H9 (cell line): Measurements from ENCODE around the gene CRAT. TPM values are rescaled to one million over a fixed set of nuclear protein-coding genes. Genes with fewer than 3 reads are reported as not detected.

ENCODE experiments used
- DNase-seq: peaks from one replicate; pipeline ENCODE4 v3.0.0-alpha.2; 2017
- H2AFZ ChIP-seq: one replicate; pipeline ENCODE4 v1.6.1; 2013; ENCODE audit warnings: mild to moderate bottlenecking, low read length, control low read depth, moderate library complexity
- H2AK5ac ChIP-seq: 2 replicates; pipeline ENCODE4 v1.6.1; 2013; ENCODE audit warnings: low read length, control low read depth, mixed read lengths; ENCODE audit not compliant: insufficient read length
- H2BK120ac ChIP-seq: one replicate; pipeline ENCODE4 v1.6.1; 2013; ENCODE audit warnings: low read depth, mild to moderate bottlenecking, low read length, control low read depth, inconsistent platforms; ENCODE audit not compliant: poor library complexity, severe bottlenecking
- H2BK12ac ChIP-seq: 2 replicates; pipeline ENCODE4 v1.6.1; 2013; ENCODE audit warnings: low read length, control low read depth, mixed read lengths, low read depth; ENCODE audit not compliant: insufficient read length
- H2BK15ac ChIP-seq: 2 replicates; pipeline ENCODE4 v1.6.1; 2013; ENCODE audit warnings: low read depth, low read length, control low read depth
- H2BK20ac ChIP-seq: one replicate; pipeline ENCODE4 v1.6.1; 2013; ENCODE audit warnings: low read depth, mild to moderate bottlenecking, low read length, control low read depth, inconsistent platforms; ENCODE audit not compliant: poor library complexity, severe bottlenecking
- H2BK5ac ChIP-seq: 2 replicates; pipeline ENCODE4 v1.6.1; 2013; ENCODE audit warnings: low read length, control low read depth, mixed read lengths; ENCODE audit not compliant: insufficient read length
- H3K14ac ChIP-seq: 2 replicates; pipeline ENCODE4 v1.6.1; 2013; ENCODE audit warnings: low read length, control low read depth; ENCODE audit not compliant: insufficient read depth
- H3K18ac ChIP-seq: 2 replicates; pipeline ENCODE4 v1.6.1; 2013; ENCODE audit warnings: low read depth, mild to moderate bottlenecking, mixed read lengths, low read length, control low read depth; ENCODE audit not compliant: insufficient read length
- H3K23ac ChIP-seq: 2 replicates; pipeline ENCODE4 v1.6.1; 2013; ENCODE audit warnings: low read length, control low read depth, mixed read lengths, low read depth; ENCODE audit not compliant: insufficient read length
- H3K23me2 ChIP-seq: 2 replicates; pipeline ENCODE4 v1.6.1; 2013; ENCODE audit warnings: low read depth, mild to moderate bottlenecking, mixed read lengths, low read length, control low read depth; ENCODE audit not compliant: insufficient read length, poor library complexity, severe bottlenecking
- H3K27ac ChIP-seq: 2 replicates; pipeline ENCODE4 v1.5.1; 2013; ENCODE audit warnings: low read length, control low read depth, mixed read lengths, low read depth; ENCODE audit not compliant: insufficient read length
- H3K27me3 ChIP-seq: 2 replicates; pipeline ENCODE4 v1.6.1; 2013; ENCODE audit warnings: low read length, control low read depth, inconsistent platforms; ENCODE audit not compliant: insufficient read depth
- H3K4ac ChIP-seq: 2 replicates; pipeline ENCODE4 v1.6.1; 2013; ENCODE audit warnings: low read depth, mild to moderate bottlenecking, control low read depth, inconsistent platforms, low read length, moderate library complexity
- H3K4me1 ChIP-seq: 2 replicates; pipeline ENCODE4 v1.6.1; 2013; ENCODE audit warnings: low read length, control low read depth, inconsistent platforms; ENCODE audit not compliant: insufficient read depth
- H3K4me2 ChIP-seq: 2 replicates; pipeline ENCODE4 v1.6.1; 2013; ENCODE audit warnings: low read length, control low read depth, mixed read lengths; ENCODE audit not compliant: insufficient read length, insufficient read depth
- H3K56ac ChIP-seq: 2 replicates; pipeline ENCODE4 v1.6.1; 2013; ENCODE audit warnings: low read depth, mild to moderate bottlenecking, mixed read lengths, low read length, control low read depth; ENCODE audit not compliant: insufficient read length
- H3K79me1 ChIP-seq: 2 replicates; pipeline ENCODE4 v1.6.1; 2013; ENCODE audit warnings: low read depth, mild to moderate bottlenecking, moderate library complexity, low read length, control low read depth, inconsistent platforms; ENCODE audit not compliant: insufficient read depth, poor library complexity, severe bottlenecking
- H3K79me2 ChIP-seq: 2 replicates; pipeline ENCODE4 v1.6.1; 2013; ENCODE audit warnings: low read length, control low read depth, inconsistent platforms; ENCODE audit not compliant: insufficient read depth
- H3K9ac ChIP-seq: 2 replicates; pipeline ENCODE4 v1.6.1; 2013; ENCODE audit warnings: low read length, control low read depth, mixed read lengths; ENCODE audit not compliant: insufficient read length; ENCODE audit errors: extremely low read depth
- H3K9me3 ChIP-seq: one replicate; pipeline ENCODE4 v1.6.1; 2013; ENCODE audit warnings: low read depth, low read length, inconsistent platforms; ENCODE audit not compliant: control insufficient read depth
- H3T11ph ChIP-seq: one replicate; pipeline ENCODE4 v1.6.1; 2013; ENCODE audit warnings: mild to moderate bottlenecking, low read length, control low read depth, inconsistent platforms
- H4K20me1 ChIP-seq: one replicate; pipeline ENCODE4 v1.6.1; 2013; ENCODE audit not compliant: control insufficient read depth, insufficient read length, insufficient read depth
- H4K5ac ChIP-seq: 2 replicates; pipeline ENCODE4 v1.6.1; 2013; ENCODE audit warnings: low read depth, mild to moderate bottlenecking, mixed read lengths, low read length, control low read depth; ENCODE audit not compliant: insufficient read length
- H4K8ac ChIP-seq: replicated peaks from 2 replicates; pipeline ENCODE4 v1.6.1; 2013; ENCODE audit warnings: low read length, control low read depth, mixed read lengths, low read depth; ENCODE audit not compliant: insufficient read length
- H4K91ac ChIP-seq: 2 replicates; pipeline ENCODE4 v1.6.1; 2013; ENCODE audit warnings: low read depth, mild to moderate bottlenecking, moderate library complexity, mixed read lengths, low read length, control low read depth; ENCODE audit not compliant: insufficient read length
- H3K27ac Mint-ChIP-seq, 3 experiments: 2 replicates in 2 of 3; 3 replicates in 1 of 3; pipeline ENCODE4 v1.8.0; 2020 to 2021; ENCODE audit warnings: mixed read lengths in 3 of 3, mild to moderate bottlenecking in 1 of 3, moderate library complexity in 1 of 3
- H3K27me3 Mint-ChIP-seq: 2 replicates; pipeline ENCODE4 v1.8.0; 2021; ENCODE audit warnings: low read depth, mild to moderate bottlenecking, moderate library complexity, mixed read lengths
- H3K36me3 Mint-ChIP-seq, 3 experiments: 2 replicates in 2 of 3; 3 replicates in 1 of 3; pipeline ENCODE4 v1.8.0; 2020 to 2021; ENCODE audit warnings: low read depth in 3 of 3, mixed read lengths in 3 of 3; ENCODE audit not compliant: insufficient read depth in 1 of 3
- H3K4me1 Mint-ChIP-seq, 2 experiments: 2 replicates each; pipeline ENCODE4 v1.8.0; 2020; ENCODE audit warnings: mixed read lengths in 2 of 2
- H3K4me3 Mint-ChIP-seq, 2 experiments: 2 replicates in 1 of 2; 3 replicates in 1 of 2; pipeline ENCODE4 v1.8.0; 2020 to 2021; ENCODE audit warnings: mild to moderate bottlenecking in 2 of 2, mixed read lengths in 2 of 2, moderate library complexity in 1 of 2
- H3K9me3 Mint-ChIP-seq, 2 experiments: 2 replicates in 1 of 2; 3 replicates in 1 of 2; pipeline ENCODE4 v1.8.0; 2020; ENCODE audit warnings: mild to moderate bottlenecking in 2 of 2, mixed read lengths in 2 of 2, moderate library complexity in 1 of 2
- WGBS: extraction: QIAGEN DNeasy Blood & Tissue Kit; methylation state at CpG from one replicate; pipeline ENCODE4 v1.1.7; 2013; ENCODE audit warnings: missing lambda C conversion rate, low lambda C conversion rate, mixed read lengths; ENCODE audit not compliant: insufficient read length; ENCODE audit errors: extremely low coverage; 5-methylcytosine and 5-hydroxymethylcytosine counted together
- total RNA-seq: library from RNA; stranded (reverse); gene quantifications from 2 replicates; pipeline ENCODE4 v1.2.1, GENCODE V29; 2021
- TF ChIP-seq, protein P1 (sequence below): fragments of 200-600 bp; sonication (generic); conservative IDR thresholded peaks from 3 replicates; pipeline ENCODE4 v1.8.0; 2021; ENCODE audit warnings: antibody characterized with exemption, mild to moderate bottlenecking

CRAT gene
- total RNA-seq, 1 experiment from 2014 or later = 15.0 TPM

DNA sequence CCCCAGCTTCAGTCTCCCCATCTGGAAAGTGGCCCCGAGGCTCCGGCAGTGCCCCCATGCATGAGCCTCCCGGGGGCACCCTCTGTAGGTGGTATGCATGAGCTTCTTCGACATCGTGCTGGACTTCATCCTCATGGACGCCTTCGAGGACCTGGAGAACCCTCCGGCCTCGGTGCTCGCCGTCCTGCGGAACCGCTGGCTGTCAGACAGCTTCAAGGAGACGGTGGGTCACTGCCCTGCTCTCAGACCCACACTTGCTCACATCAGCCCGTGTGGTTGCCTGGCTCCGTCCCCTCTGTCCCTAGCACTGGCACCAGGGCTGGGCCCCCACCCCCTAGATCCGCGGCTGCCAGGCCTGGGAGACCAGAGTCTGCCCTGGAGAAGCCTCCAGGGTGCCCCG is 42.5 kb downstream of the CRAT start:
- H4K8ac ChIP-seq = no peak overlapping the region
- H3K9me3 ChIP-seq = no peaks in the 10 kb centered on the region
- WGBS = no CpG with 5 or more reads among the region's 19 CpGs
- DNase-seq = no peak
- no peak overlapping the region for H2BK12ac ChIP-seq
- no peak overlapping the region for H3K4ac ChIP-seq
- no peak overlapping the region for H4K5ac ChIP-seq
- H4K91ac ChIP-seq = no peak overlapping the region
- Mint-ChIP-seq H3K27me3 (no peaks in the 10 kb centered on the region; the same call in 1 of the 2 replicates), H3K4me3 (no peak overlapping the region), H3K9me3 (no peaks in the 10 kb centered on the region), H3K36me3 (peaks cover 19 to 43% (median 43%) of the 10 kb centered on the region in 3 experiments; a peak in 6 of 7 replicates), H3K27ac (no peak overlapping the region), H3K4me1 (peaks cover 14 to 23% of the 10 kb centered on the region in 2 experiments)
- no peaks in the 10 kb centered on the region for H4K20me1 ChIP-seq
- H2BK120ac ChIP-seq = no peak overlapping the region
- H3K18ac ChIP-seq = no peak overlapping the region
- no peak overlapping the region for H3K4me2 ChIP-seq
- no peaks in the 10 kb centered on the region for H3K79me1 ChIP-seq
- no peak overlapping the region for H2BK15ac ChIP-seq
- no peaks in the 10 kb centered on the region for H3K27me3 ChIP-seq
- no peak overlapping the region for H2AFZ ChIP-seq
- peaks cover 5% of the 10 kb centered on the region; the same call in 1 of the 2 replicates for H3K4me1 ChIP-seq
- H3T11ph ChIP-seq = no peak overlapping the region
- no peak overlapping the region for H2AK5ac ChIP-seq
- H3K9ac ChIP-seq = no peak overlapping the region
- no peak overlapping the region for H3K14ac ChIP-seq
- no peak overlapping the region for H2BK20ac ChIP-seq
- H3K23ac ChIP-seq = no peak overlapping the region
- H2BK5ac ChIP-seq = no peak overlapping the region
- no peak overlapping the region for H3K27ac ChIP-seq
- H3K56ac ChIP-seq = no peak overlapping the region
- no peaks in the 10 kb centered on the region for H3K79me2 ChIP-seq
- H3K23me2 ChIP-seq = no peaks in the 10 kb centered on the region
- TF ChIP-seq, protein P1, sequence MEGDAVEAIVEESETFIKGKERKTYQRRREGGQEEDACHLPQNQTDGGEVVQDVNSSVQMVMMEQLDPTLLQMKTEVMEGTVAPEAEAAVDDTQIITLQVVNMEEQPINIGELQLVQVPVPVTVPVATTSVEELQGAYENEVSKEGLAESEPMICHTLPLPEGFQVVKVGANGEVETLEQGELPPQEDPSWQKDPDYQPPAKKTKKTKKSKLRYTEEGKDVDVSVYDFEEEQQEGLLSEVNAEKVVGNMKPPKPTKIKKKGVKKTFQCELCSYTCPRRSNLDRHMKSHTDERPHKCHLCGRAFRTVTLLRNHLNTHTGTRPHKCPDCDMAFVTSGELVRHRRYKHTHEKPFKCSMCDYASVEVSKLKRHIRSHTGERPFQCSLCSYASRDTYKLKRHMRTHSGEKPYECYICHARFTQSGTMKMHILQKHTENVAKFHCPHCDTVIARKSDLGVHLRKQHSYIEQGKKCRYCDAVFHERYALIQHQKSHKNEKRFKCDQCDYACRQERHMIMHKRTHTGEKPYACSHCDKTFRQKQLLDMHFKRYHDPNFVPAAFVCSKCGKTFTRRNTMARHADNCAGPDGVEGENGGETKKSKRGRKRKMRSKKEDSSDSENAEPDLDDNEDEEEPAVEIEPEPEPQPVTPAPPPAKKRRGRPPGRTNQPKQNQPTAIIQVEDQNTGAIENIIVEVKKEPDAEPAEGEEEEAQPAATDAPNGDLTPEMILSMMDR = no peak
